Prostate gland (tissue), 2 donors: ENCODE data around the gene TRPM3.

ENCODE experiments used
- CTCF ChIP-seq, 4 experiments: fragments of 200-600 bp in 2 of 4; fragments of 450-650 bp in 2 of 4; sonication (generic) in 2 of 4; IDR thresholded peaks; 1 replicate in 3 of 4; 2 replicates in 1 of 4; pipeline ENCODE4 v1.5.1; 2016 to 2019; ENCODE audit warnings: antibody characterized with exemption in 4 of 4, mild to moderate bottlenecking in 2 of 4, moderate library complexity in 2 of 4
- POLR2A ChIP-seq: fragments of 450-650 bp; IDR thresholded peaks from one replicate; pipeline ENCODE4 v1.6.1; 2016; ENCODE audit warnings: antibody characterized with exemption, mild to moderate bottlenecking
- POLR2AphosphoS5 ChIP-seq: sonication (generic); formaldehyde crosslinking; IDR thresholded peaks from one replicate; pipeline ENCODE4 v1.6.1; 2017; ENCODE audit warnings: antibody characterized with exemption

GRCh38 chr9:70617033-70617828 is 504.2 kb downstream of the TRPM3 start:
- no peak for TF ChIP-seq POLR2AphosphoS5
- no peak for TF ChIP-seq POLR2A
- TF ChIP-seq CTCF (IDR thresholded peaks at IDR 0.05) = no peak
